GM23338 (cell line): Measurements from ENCODE around the gene DHX32.

Experiments used
- CREB1 ChIP-seq: fragments of 250-450 bp; sonication (Bioruptor Pico); IDR thresholded peaks from 2 replicates; pipeline ENCODE4 v1.5.0; 2020; ENCODE audit warnings: low read depth, mild to moderate bottlenecking, moderate library complexity
- EZH2 ChIP-seq: fragments of 200-600 bp; sonication (generic); IDR thresholded peaks from one replicate; pipeline ENCODE4 v1.8.0; 2017; ENCODE audit warnings: antibody characterized with exemption, mild to moderate bottlenecking, low read depth; ENCODE audit not compliant: unreplicated experiment
- EZH2phosphoT487 ChIP-seq: fragments of 200-600 bp; sonication (generic); IDR thresholded peaks from one replicate; pipeline ENCODE4 v1.8.1; 2018; ENCODE audit warnings: antibody characterized with exemption; ENCODE audit not compliant: unreplicated experiment
- JUNB ChIP-seq: IDR thresholded peaks from one replicate; pipeline ENCODE4 v1.6.1; 2016; ENCODE audit warnings: antibody characterized with exemption; ENCODE audit not compliant: unreplicated experiment
- NANOG ChIP-seq: IDR thresholded peaks from 2 replicates; pipeline ENCODE4 v1.6.1; 2016; ENCODE audit warnings: antibody characterized with exemption, borderline replicate concordance
- POLR2AphosphoS5 ChIP-seq: IDR thresholded peaks from 2 replicates; pipeline ENCODE4 v1.6.1; 2016; ENCODE audit warnings: antibody characterized with exemption, low read depth
- REST ChIP-seq: IDR thresholded peaks from one replicate; pipeline ENCODE4 v1.6.1; 2018; ENCODE audit warnings: antibody characterized with exemption; ENCODE audit not compliant: unreplicated experiment
- STAT1 ChIP-seq: IDR thresholded peaks from one replicate; pipeline ENCODE4 v1.6.1; 2016; ENCODE audit warnings: antibody characterized with exemption; ENCODE audit not compliant: unreplicated experiment
- ZNF114 ChIP-seq: fragments of 250-450 bp; sonication (Bioruptor Pico); IDR thresholded peaks from 2 replicates; pipeline ENCODE4 v1.5.0; 2020; ENCODE audit warnings: mild to moderate bottlenecking, moderate library complexity
- ZNF331 ChIP-seq: fragments of 250-450 bp; sonication (Bioruptor Pico); IDR thresholded peaks from 2 replicates; pipeline ENCODE4 v1.5.0; 2020; ENCODE audit warnings: low read depth, mild to moderate bottlenecking, moderate library complexity
- ZNF462 ChIP-seq: fragments of 250-450 bp; sonication (Bioruptor Pico); IDR thresholded peaks from 2 replicates; pipeline ENCODE4 v1.5.0; 2020; ENCODE audit warnings: mild to moderate bottlenecking, moderate library complexity
- TF ChIP-seq, protein P1 (sequence below), 2 experiments: fragments of 200-600 bp in 1 of 2; sonication (generic) in 1 of 2; conservative IDR thresholded peaks; 2 replicates each; pipeline versions ENCODE4 v1.5.1 to v1.6.1; 2016 to 2017; ENCODE audit warnings: antibody characterized with exemption in 2 of 2, low read depth in 2 of 2, mild to moderate bottlenecking in 2 of 2, moderate library complexity in 1 of 2
- TF ChIP-seq, protein P2 (sequence below): IDR thresholded peaks from 2 replicates; pipeline ENCODE4 v1.6.1; 2016; ENCODE audit warnings: antibody characterized with exemption

DNA sequence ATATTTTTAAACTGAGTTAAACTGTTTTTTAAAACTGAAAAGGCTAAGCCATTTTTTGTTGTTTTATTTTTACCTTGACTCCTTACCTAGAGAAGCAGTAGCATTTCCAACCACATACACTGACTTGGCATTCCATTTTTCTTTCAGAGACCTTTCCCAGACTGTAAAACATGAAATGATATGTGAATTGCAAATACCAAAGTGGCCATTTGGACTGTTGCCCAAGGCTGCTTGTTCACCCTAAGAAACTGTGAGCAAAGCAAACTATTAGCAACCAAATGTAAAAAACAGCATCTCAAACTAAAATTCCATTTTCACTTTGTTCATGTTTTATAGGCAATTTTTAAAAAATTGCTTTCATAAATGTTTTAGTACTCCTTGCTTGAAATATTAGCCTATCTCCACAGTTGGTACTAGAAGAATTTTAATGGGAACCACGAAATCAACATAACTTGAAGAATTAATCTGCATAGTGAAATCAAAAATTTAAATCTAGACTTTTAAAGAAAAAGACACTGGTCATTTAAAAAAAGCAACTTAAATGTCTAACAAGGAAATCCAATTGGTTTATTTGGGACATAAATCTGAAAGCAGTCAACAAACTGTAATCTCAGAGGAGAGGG is 68.9 kb downstream of the DHX32 start:
- TF ChIP-seq, protein P1, sequence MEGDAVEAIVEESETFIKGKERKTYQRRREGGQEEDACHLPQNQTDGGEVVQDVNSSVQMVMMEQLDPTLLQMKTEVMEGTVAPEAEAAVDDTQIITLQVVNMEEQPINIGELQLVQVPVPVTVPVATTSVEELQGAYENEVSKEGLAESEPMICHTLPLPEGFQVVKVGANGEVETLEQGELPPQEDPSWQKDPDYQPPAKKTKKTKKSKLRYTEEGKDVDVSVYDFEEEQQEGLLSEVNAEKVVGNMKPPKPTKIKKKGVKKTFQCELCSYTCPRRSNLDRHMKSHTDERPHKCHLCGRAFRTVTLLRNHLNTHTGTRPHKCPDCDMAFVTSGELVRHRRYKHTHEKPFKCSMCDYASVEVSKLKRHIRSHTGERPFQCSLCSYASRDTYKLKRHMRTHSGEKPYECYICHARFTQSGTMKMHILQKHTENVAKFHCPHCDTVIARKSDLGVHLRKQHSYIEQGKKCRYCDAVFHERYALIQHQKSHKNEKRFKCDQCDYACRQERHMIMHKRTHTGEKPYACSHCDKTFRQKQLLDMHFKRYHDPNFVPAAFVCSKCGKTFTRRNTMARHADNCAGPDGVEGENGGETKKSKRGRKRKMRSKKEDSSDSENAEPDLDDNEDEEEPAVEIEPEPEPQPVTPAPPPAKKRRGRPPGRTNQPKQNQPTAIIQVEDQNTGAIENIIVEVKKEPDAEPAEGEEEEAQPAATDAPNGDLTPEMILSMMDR (conservative IDR thresholded peaks at IDR 0.05; ENCODE audit: low read depth in 2 of 2), result no peak
- TF ChIP-seq POLR2AphosphoS5, result no peak
- no peak for TF ChIP-seq REST
- TF ChIP-seq CREB1 (CRISPR knock-in tag), result no peak
- no peak for TF ChIP-seq EZH2
- no peak for TF ChIP-seq EZH2phosphoT487
- TF ChIP-seq ZNF114 (CRISPR knock-in tag), result no peak
- no peak for TF ChIP-seq ZNF331 (CRISPR knock-in tag)
- TF ChIP-seq, protein P2, sequence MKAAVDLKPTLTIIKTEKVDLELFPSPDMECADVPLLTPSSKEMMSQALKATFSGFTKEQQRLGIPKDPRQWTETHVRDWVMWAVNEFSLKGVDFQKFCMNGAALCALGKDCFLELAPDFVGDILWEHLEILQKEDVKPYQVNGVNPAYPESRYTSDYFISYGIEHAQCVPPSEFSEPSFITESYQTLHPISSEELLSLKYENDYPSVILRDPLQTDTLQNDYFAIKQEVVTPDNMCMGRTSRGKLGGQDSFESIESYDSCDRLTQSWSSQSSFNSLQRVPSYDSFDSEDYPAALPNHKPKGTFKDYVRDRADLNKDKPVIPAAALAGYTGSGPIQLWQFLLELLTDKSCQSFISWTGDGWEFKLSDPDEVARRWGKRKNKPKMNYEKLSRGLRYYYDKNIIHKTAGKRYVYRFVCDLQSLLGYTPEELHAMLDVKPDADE, result no peak
- TF ChIP-seq JUNB, result no peak
- TF ChIP-seq NANOG, result no peak
- TF ChIP-seq STAT1, result no peak
- TF ChIP-seq ZNF462 (CRISPR knock-in tag), result no peak
